HepG2 (cell line): ENCODE data around the gene HMBS. TPM values are rescaled to one million over a fixed set of nuclear protein-coding genes. Genes with fewer than 3 reads are reported as not detected.
A peak's percentile ranks its signal among the peaks of the same experiment; 100 is the strongest.

Experiments
- ARNT2 ChIP-seq: sonication (generic); formaldehyde crosslinking; IDR thresholded peaks from 2 replicates; pipeline ENCODE4 v1.8.0; 2022; ENCODE audit warnings: mild to moderate bottlenecking, low read depth, missing genetic modification reagents, moderate library complexity
- ATF4 ChIP-seq, 2 experiments: fragments of 450-650 bp in 1 of 2; sonication (generic) in 1 of 2; formaldehyde crosslinking; IDR thresholded peaks; 2 replicates each; pipeline versions ENCODE4 v1.5.0 to v1.8.0; 2020 to 2022; ENCODE audit warnings: mild to moderate bottlenecking in 1 of 2, missing genetic modification reagents in 1 of 2
- HES4 ChIP-seq: sonication (generic); formaldehyde crosslinking; IDR thresholded peaks from 2 replicates; pipeline ENCODE4 v1.9.0; 2021; ENCODE audit warnings: mild to moderate bottlenecking, missing genetic modification reagents, borderline replicate concordance
- MED1 ChIP-seq: sonication (generic); formaldehyde crosslinking; IDR thresholded peaks from 2 replicates; pipeline ENCODE4 v1.4.0; 2020; ENCODE audit warnings: missing genetic modification reagents
- MTF1 ChIP-seq: sonication (generic); formaldehyde crosslinking; IDR thresholded peaks from 2 replicates; pipeline ENCODE4 v1.5.0; 2020; ENCODE audit warnings: missing genetic modification reagents
- MTF2 ChIP-seq: sonication (generic); formaldehyde crosslinking; IDR thresholded peaks from 2 replicates; pipeline ENCODE4 v1.5.0; 2020; ENCODE audit warnings: missing genetic modification reagents, borderline replicate concordance
- NFIC ChIP-seq: IDR thresholded peaks from 2 replicates; pipeline ENCODE4 v1.6.1; 2012; ENCODE audit warnings: mild to moderate bottlenecking, low read length, inconsistent platforms
- POGZ ChIP-seq: sonication (generic); formaldehyde crosslinking; IDR thresholded peaks from 2 replicates; pipeline ENCODE4 v1.4.0; 2020; ENCODE audit warnings: mild to moderate bottlenecking, missing genetic modification reagents
- PRDM4 ChIP-seq: sonication (generic); formaldehyde crosslinking; IDR thresholded peaks from 2 replicates; pipeline ENCODE4 v1.9.0; 2021; ENCODE audit warnings: missing genetic modification reagents, borderline replicate concordance
- RBM22 ChIP-seq: fragments of 200-400 bp; formaldehyde crosslinking; optimal IDR thresholded peaks from 2 replicates; pipeline ENCODE3; 2017; ENCODE audit warnings: mild to moderate bottlenecking, low read length, moderate library complexity
- RCOR2 ChIP-seq: IDR thresholded peaks from 2 replicates; pipeline ENCODE4 v1.6.1; 2016; ENCODE audit warnings: missing biosample characterization, missing genetic modification reagents
- RXRA ChIP-seq: sonication (generic); formaldehyde crosslinking; IDR thresholded peaks from 2 replicates; pipeline ENCODE4 v1.5.1; 2020; ENCODE audit warnings: missing genetic modification reagents
- SCMH1 ChIP-seq: sonication (generic); formaldehyde crosslinking; IDR thresholded peaks from 2 replicates; pipeline ENCODE4 v1.9.0; 2021; ENCODE audit warnings: missing genetic modification reagents, mild to moderate bottlenecking, borderline replicate concordance
- TEAD2 ChIP-seq: sonication (generic); formaldehyde crosslinking; IDR thresholded peaks from 2 replicates; pipeline ENCODE4 v1.9.0; 2021; ENCODE audit warnings: missing genetic modification reagents
- THYN1 ChIP-seq: sonication (generic); formaldehyde crosslinking; IDR thresholded peaks from 2 replicates; pipeline ENCODE4 v1.8.1; 2023; ENCODE audit warnings: low read depth, mild to moderate bottlenecking, moderate library complexity, missing genetic modification reagents, borderline replicate concordance
- TRIM22 ChIP-seq: fragments of 450-650 bp; IDR thresholded peaks from 2 replicates; pipeline ENCODE4 v1.6.1; 2017
- ZMAT5 ChIP-seq: sonication (generic); formaldehyde crosslinking; IDR thresholded peaks from 2 replicates; pipeline ENCODE4 v1.5.0; 2020; ENCODE audit warnings: mild to moderate bottlenecking, low read depth, missing genetic modification reagents, borderline replicate concordance
- ZNF124 ChIP-seq: sonication (generic); formaldehyde crosslinking; IDR thresholded peaks from 2 replicates; pipeline ENCODE4 v1.4.0; 2020; ENCODE audit warnings: missing genetic modification reagents
- ZNF180 ChIP-seq: sonication (generic); formaldehyde crosslinking; IDR thresholded peaks from 2 replicates; pipeline ENCODE4 v1.4.0; 2020; ENCODE audit warnings: low read depth, missing genetic modification reagents, borderline replicate concordance
- ZNF232 ChIP-seq: sonication (generic); formaldehyde crosslinking; IDR thresholded peaks from 2 replicates; pipeline ENCODE4 v1.4.0; 2020; ENCODE audit warnings: missing genetic modification reagents, borderline replicate concordance
- ZNF275 ChIP-seq: sonication (generic); formaldehyde crosslinking; IDR thresholded peaks from 2 replicates; pipeline ENCODE4 v1.8.0; 2022; ENCODE audit warnings: missing genetic modification reagents, mild to moderate bottlenecking, inconsistent platforms, borderline replicate concordance
- ZNF292 ChIP-seq: sonication (generic); formaldehyde crosslinking; IDR thresholded peaks from 2 replicates; pipeline ENCODE4 v1.8.1; 2022; ENCODE audit warnings: mild to moderate bottlenecking, low read depth, missing genetic modification reagents, borderline replicate concordance
- ZNF766 ChIP-seq: sonication (generic); formaldehyde crosslinking; IDR thresholded peaks from 2 replicates; pipeline ENCODE4 v1.5.0; 2020; ENCODE audit warnings: missing genetic modification reagents, borderline replicate concordance
- ZNF878 ChIP-seq: sonication (generic); formaldehyde crosslinking; IDR thresholded peaks from 2 replicates; pipeline ENCODE4 v1.8.1; 2023; ENCODE audit warnings: mild to moderate bottlenecking, missing genetic modification reagents, moderate library complexity
- polyA plus RNA-seq, 8 experiments: library from polyadenylated mRNA; depleted of rRNA in 3 of 8; stranded (reverse) in 7 of 8; unstranded in 1 of 8; fragments of >200 nt; fragmentation: Illumina TruSeq in 4 of 8; extraction: Trizol in 4 of 8; gene quantifications; 2 replicates each; pipeline versions ENCODE4 v1.2.1 to v1.2.3, GENCODE V29; 2011 to 2016; ENCODE audit warnings: low read depth in 4 of 8, missing spikeins in 1 of 8, mixed read lengths in 1 of 8; ENCODE audit not compliant: insufficient read depth in 1 of 8
- total RNA-seq, 5 experiments: library from RNA; depleted of rRNA; stranded (reverse); fragments of >200 nt; fragmentation: Illumina TruSeq; extraction: Trizol; gene quantifications; 2 replicates each; pipeline ENCODE4 v1.2.3, GENCODE V29; 2016; ENCODE audit warnings: low read depth in 1 of 5

HMBS gene
- total and polyA plus RNA-seq, 2 of the 13 experiments (the other 11 are each of a cell fraction or from before 2014, with no cell fraction given): 9.4 to 46.9 TPM

GRCh38 chr11:119057000-119057769 is 27.5 kb upstream of the HMBS start, which contains the start of gene HYOU1 (continued):
- TF ChIP-seq PRDM4 (no peak), TEAD2 (CRISPR knock-in tag) (no peak), ZNF275 (CRISPR knock-in tag) (no peak), ZNF124 (CRISPR knock-in tag) (no peak; the same call in 1 of the 2 replicates), HES4 (CRISPR knock-in tag) (no peak), ARNT2 (CRISPR knock-in tag) (no peak), RXRA (peak; percentile 68), ZNF878 (no peak), ATF4 (CRISPR knock-in tag; IDR thresholded peaks at IDR 0.05) (peak in 1 of 2 experiments; percentile 58; a peak in 1 of 4 replicates), SCMH1 (CRISPR knock-in tag) (no peak), THYN1 (CRISPR knock-in tag) (no peak), MED1 (CRISPR knock-in tag) (peak; percentile 43; the same call in 1 of the 2 replicates), POGZ (CRISPR knock-in tag) (no peak), ZMAT5 (CRISPR knock-in tag) (no peak), ZNF292 (CRISPR knock-in tag) (no peak), MTF2 (CRISPR knock-in tag) (no peak), ZNF766 (CRISPR knock-in tag) (no peak), ZNF180 (CRISPR knock-in tag) (no peak), RBM22 (no peak), NFIC (no peak), MTF1 (CRISPR knock-in tag) (no peak), RCOR2 (CRISPR knock-in tag) (no peak), TRIM22 (no peak), ZNF232 (no peak)
